GM21390 (cell line): ENCODE results near the gene CDYL2.
A peak's percentile ranks its signal among the peaks of the same experiment; 100 is the strongest.
"Not testable (repeated sequence)": the region's sequence is repeated elsewhere in the genome, so short reads cannot be mapped to it uniquely, and the experiment has no call there.

Source experiments
- ATAC-seq: cut with Tn5 transposase; IDR thresholded peaks from one replicate; pipeline ENCODE4 v1.9.1; 2021; ENCODE audit not compliant: unreplicated experiment

The CDYL2 gene, protein sequence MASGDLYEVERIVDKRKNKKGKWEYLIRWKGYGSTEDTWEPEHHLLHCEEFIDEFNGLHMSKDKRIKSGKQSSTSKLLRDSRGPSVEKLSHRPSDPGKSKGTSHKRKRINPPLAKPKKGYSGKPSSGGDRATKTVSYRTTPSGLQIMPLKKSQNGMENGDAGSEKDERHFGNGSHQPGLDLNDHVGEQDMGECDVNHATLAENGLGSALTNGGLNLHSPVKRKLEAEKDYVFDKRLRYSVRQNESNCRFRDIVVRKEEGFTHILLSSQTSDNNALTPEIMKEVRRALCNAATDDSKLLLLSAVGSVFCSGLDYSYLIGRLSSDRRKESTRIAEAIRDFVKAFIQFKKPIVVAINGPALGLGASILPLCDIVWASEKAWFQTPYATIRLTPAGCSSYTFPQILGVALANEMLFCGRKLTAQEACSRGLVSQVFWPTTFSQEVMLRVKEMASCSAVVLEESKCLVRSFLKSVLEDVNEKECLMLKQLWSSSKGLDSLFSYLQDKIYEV

DNA sequence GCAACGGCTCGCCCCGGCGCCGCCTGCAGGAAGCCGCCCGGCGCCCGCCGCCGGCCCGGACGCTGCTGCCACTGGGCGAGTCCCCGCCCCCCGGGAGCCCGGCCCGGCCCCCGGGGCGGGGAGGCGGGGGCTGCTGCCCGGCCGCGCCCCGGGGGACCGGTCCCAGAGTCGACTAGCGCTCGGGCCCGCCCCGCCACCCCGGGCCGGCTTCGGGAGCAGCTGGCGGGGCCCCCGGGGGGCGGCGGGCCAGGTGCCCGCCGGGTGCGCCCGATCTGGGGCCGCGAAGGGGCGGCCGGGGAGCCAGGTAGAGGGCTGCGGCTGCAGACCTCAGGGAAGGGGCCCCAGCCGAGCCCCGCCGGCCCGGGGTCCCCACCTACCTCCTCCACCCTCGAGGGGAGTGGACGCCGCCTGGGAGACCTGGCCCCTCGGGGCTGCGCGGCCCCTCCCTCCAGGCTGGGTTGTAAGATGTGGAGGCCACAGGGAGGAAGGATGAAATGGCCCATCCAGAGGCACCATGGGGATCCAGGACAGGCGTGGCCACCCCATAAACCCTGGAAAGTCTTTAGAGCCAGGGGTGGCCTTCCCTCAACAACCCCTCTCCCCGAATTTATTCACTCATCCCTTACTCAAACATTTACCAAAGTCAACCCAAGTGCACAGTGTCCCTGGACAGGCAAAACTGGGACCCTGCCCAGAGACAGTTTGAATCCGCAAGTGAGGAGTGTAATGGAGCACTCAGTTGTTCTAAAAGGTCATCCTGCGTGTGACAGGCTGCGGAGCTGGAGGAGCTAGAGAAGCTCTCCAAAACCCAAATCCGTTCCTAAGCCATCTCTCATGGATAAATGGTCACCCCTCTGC, at the start of gene CDYL2:
Gene CDYL2 (minus strand): TSS at position 73 of the 858 bp plus-strand sequence. CDS start 425 bp downstream, outside the sequence.
- ATAC-seq = peak; percentile 83

GRCh38 chr16:80852261-80852872, 48.0 kb upstream of the CDYL2 start:
- no peak for ATAC-seq

DNA sequence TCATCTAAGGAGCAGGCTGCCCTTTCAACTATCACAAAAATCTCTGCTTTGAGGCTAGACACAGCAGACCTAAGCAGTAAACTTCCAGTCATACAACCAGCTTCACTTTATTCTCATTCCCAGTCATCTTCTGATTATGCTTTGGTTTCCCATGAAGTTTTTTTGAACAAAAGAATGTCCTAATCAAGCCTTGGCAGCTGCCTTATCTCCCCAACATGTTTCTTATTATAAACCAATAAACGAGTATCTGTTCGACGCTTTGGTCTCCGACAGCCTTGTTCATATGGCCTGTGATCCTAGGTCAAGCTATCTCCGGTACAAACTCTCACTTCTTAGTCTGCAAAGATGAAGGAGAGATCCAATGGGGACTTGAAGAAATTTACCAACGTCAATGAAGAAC, 47.4 kb upstream of the CDYL2 start:
- ATAC-seq = no peak

GRCh38 chr16:80850757-80851156, 46.4 kb upstream of the CDYL2 start:
- ATAC-seq = no peak

DNA sequence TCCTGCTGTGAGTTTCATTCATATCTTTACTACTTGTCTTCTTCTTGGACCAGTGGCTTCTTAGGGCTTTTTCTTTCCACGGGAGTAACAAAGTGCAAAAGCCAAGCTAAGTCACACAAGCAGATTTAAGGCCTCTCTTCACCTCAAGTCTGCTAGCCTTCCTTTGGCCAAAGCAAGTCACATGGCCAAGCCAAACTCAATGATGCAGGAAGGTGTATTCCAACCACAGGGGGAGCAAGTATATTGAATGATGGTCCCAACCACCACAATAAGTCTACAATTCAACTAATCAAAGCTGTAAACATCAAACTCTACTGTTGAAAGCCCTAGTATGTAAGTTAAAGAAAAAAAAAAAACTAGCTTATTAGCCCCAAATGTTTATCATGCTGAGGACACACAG, 44.5 kb upstream of the CDYL2 start:
- no peak for ATAC-seq

DNA sequence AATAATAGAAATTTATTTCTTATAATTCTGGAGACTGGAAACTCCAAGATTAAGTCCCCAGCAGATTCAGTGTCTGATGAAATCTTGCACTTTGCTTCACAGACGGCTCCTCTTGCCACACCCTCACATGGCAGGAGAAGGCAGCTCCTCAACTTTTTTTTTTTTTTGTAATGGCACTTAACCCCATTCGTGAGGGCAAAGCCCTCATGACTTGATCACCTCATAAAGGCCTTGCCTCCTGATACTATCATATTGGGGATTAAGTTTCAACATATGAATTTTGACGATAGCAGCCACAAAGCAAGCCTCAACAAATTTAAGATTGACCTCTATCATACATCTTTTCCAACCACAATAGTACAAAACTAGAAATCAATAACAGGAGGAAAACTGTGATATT, 42.3 kb upstream of the CDYL2 start:
- no peak for ATAC-seq

GRCh38 chr16:80846275-80846674, 41.9 kb upstream of the CDYL2 start:
- ATAC-seq = no peak

- ATAC-seq = no peak
Measured at GRCh38 chr16:80844395-80844794, 40.0 kb upstream of the CDYL2 start.

DNA sequence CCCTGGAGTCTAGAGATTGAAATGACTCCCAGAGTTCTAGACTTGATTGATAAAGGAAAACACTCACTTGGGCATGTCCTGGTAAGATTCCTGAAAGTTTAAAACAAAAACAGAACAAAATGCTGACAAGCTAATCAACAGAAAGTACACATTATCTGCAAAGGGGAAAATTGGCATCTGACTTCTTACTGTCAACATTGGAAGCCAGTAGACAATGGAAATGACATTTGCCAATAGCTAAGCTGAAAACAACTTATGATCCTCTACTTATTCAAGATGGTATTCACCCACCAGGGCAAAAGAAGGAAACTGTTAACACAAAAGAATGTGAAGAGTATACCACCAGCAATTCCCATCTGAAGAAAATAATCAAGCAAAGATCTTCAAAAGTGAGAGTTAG, 36.8 kb upstream of the CDYL2 start:
- ATAC-seq = no peak

GRCh38 chr16:80837533-80838147, 33.2 kb upstream of the CDYL2 start:
- ATAC-seq = no peak

- no peak for ATAC-seq
Measured at GRCh38 chr16:80836846-80837245, 32.4 kb upstream of the CDYL2 start.

DNA sequence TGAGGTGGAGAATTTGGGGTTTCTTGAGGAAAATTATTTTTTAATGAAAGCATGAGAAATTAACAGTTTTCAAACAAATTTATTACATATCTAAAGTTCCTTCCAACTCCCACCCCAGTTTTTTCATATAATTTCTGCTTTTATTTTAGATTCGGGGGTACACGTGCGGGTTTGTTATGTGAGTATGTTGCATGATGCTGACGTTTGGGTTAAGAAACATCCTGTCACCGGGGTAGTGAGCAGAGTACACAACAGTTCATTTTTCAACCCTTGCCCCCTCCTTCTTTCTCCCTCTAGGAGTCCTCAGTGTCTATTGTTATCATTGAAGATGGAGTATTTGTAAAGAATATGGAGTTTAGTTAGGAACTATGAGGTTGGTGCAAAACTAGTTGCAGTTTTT, 31.8 kb upstream of the CDYL2 start:
- ATAC-seq = no peak

DNA sequence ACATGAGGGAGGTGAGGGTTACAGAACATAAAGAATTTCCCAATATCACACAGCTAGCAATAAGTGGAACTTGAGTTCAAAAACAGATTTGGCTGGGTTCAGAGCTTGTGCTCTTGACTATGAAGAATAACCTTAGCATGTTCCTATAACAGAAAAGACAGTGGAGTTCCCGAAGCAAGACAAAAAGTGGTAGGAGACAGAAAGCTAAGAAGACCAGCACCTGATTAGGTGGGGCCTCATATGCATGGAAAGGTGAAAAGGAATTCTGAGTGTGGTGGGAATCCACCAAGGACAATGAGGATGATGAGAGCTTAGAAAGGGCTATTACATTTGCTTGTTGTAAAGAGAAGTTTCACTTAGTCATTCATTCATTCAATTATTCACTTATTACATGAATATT, 26.6 kb upstream of the CDYL2 start:
- ATAC-seq = no peak

GRCh38 chr16:80828495-80828894, 24.1 kb upstream of the CDYL2 start:
- ATAC-seq = no peak

DNA sequence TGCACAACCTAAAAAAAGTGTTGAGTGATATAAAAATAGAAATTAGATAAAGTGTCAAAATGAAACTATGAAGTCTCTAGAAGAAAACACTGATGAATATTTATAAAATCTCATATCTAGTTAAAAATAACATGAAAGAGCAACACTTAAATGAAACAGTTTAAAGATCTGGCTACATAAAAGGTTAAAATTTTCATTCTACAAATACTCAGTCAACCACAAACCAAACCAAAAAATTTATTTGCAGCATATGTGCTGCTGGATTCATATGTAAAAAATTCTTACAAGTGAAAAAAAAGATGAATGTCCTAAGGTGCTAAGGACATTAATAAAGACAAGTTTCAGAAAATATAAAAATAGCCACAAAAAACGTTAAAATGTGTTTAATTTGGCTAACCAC, 22.6 kb upstream of the CDYL2 start:
- ATAC-seq = no peak

DNA sequence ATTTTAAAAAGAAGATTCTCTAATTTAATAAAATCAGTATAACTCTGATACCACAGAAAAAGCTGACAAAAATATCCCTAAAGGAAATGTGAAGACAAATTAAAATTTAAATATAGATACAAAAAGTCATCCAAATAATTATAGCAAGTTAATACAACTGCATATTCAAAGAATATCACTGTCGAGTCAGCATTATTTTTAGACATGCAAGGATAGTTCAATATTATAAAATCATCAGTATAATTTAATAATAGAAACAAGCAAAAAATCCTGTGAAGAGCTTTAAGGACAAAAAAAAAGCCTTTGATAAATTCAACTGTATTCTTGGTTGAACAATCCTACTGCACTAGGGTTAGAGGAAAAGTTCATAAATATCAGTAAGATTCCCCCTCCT, 21.0 kb upstream of the CDYL2 start:
- no peak for ATAC-seq

DNA sequence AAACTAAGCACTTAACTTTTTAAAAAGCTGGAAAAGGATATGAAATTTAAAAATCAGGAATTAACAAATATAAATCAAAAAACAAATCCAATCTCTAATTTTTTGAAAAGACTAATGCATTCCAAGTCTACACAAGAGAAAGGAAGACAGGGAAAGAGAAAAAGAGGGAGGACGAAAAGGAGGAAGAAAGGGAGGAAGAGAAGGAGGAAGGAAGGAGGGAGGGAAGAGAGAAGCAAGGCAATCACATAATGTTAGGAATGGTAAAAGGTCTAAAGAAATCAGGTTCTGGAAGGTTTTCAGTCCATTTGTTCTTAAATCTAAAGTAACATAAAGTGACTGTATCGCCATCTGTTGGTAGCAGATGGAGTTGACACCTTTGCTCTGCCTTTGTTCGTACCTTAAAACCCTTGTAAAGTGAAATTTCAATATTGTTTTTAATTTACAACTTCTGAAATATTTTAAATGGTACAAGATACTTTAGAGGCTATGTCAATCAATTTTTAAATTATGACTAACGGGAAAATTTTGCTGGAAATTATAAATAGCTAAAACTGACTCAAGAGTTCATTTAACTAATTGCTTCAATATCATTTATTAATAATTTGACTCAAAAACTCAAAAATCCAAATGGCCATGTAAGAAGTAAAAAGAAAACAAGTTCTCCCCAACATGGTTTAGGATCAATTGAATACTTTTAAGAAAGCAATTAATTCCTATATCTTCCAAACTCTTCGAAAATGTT, 20.4 kb upstream of the CDYL2 start:
- no peak for ATAC-seq

GRCh38 chr16:80819988-80820387, 15.6 kb upstream of the CDYL2 start:
- ATAC-seq = no peak

- ATAC-seq = no peak
Measured at GRCh38 chr16:80816356-80816755, 12.0 kb upstream of the CDYL2 start.

GRCh38 chr16:80815278-80815677, 10.9 kb upstream of the CDYL2 start:
- not testable (repeated sequence) for ATAC-seq
